Neural cell (in vitro differentiated cells): ENCODE measurements around the gene FNDC3A. TPM values are rescaled to one million over a fixed set of nuclear protein-coding genes. Genes with fewer than 3 reads are reported as not detected.

ENCODE experiments used
- H2AFZ ChIP-seq: fragments of 200-600, 300-800 bp; sonication (generic), shearing (Covaris generic); 2 replicates; pipeline ENCODE4 v1.6.0; 2014; ENCODE audit warnings: low read depth, mild to moderate bottlenecking, antibody characterized with exemption, low read length, moderate library complexity
- H3F3A ChIP-seq: fragments of 200-600 bp; shearing (Covaris generic); 2 replicates; pipeline ENCODE4 v1.6.1; 2016; ENCODE audit warnings: mild to moderate bottlenecking, moderate library complexity, mixed read lengths, antibody characterized with exemption, low read length; ENCODE audit not compliant: insufficient read depth, poor library complexity, severe bottlenecking
- H3K27ac ChIP-seq: fragments of 200-600, 300-800 bp; sonication (generic), shearing (Covaris generic); 2 replicates; pipeline ENCODE4 v1.5.1; 2014; ENCODE audit warnings: mild to moderate bottlenecking, low read length, moderate library complexity
- H3K27me3 ChIP-seq: fragments of 300-800, 200-600 bp; sonication (generic), shearing (Covaris generic); 2 replicates; pipeline ENCODE4 v1.6.0; 2014; ENCODE audit warnings: mild to moderate bottlenecking, low read depth, low read length, moderate library complexity; ENCODE audit not compliant: insufficient read depth
- H3K36me3 ChIP-seq: fragments of 300-800, 200-600 bp; sonication (generic), shearing (Covaris generic); 2 replicates; pipeline ENCODE4 v1.5.1; 2014; ENCODE audit warnings: mild to moderate bottlenecking, antibody characterized with exemption, low read length, moderate library complexity; ENCODE audit not compliant: insufficient read depth
- H3K4me2 ChIP-seq: fragments of 300-800, 200-600 bp; sonication (generic), shearing (Covaris generic); 2 replicates; pipeline ENCODE4 v1.6.0; 2014; ENCODE audit warnings: mild to moderate bottlenecking, low read length
- H3K4me3 ChIP-seq: fragments of 300-800, 200-600 bp; sonication (generic), shearing (Covaris generic); 2 replicates; pipeline ENCODE4 v1.5.1; 2014; ENCODE audit warnings: mild to moderate bottlenecking, low read length, moderate library complexity
- H3K79me2 ChIP-seq: fragments of 200-600 bp; shearing (Covaris generic); replicated peaks from 2 replicates; pipeline ENCODE4 v1.6.0; 2014; ENCODE audit warnings: mild to moderate bottlenecking, low read length, moderate library complexity; ENCODE audit not compliant: insufficient read depth
- H3K9ac ChIP-seq: fragments of 300-800, 200-600 bp; sonication (generic), shearing (Covaris generic); 2 replicates; pipeline ENCODE4 v1.6.1; 2016; ENCODE audit warnings: mild to moderate bottlenecking, low read length, mixed read lengths
- H3K9me2 ChIP-seq: fragments of 200-600 bp; shearing (Covaris generic); 2 replicates; pipeline ENCODE4 v1.6.1; 2016; ENCODE audit warnings: mild to moderate bottlenecking, low read length, mixed read lengths; ENCODE audit not compliant: insufficient read depth
- H3K9me3 ChIP-seq: fragments of 200-600, 300-800 bp; sonication (generic), shearing (Covaris generic); 2 replicates; pipeline ENCODE4 v1.6.1; 2016; ENCODE audit warnings: mild to moderate bottlenecking, mixed run types, low read length, moderate library complexity, mixed read lengths
- H4K20me1 ChIP-seq: fragments of 200-600 bp; shearing (Covaris generic); 2 replicates; pipeline ENCODE4 v1.6.1; 2016; ENCODE audit warnings: mild to moderate bottlenecking, mixed run types; ENCODE audit not compliant: insufficient read depth
- EP300 ChIP-seq: fragments of 450-650 bp; conservative IDR thresholded peaks from 2 replicates; pipeline ENCODE4 v1.6.1; 2014; ENCODE audit warnings: antibody characterized with exemption, mild to moderate bottlenecking, moderate library complexity; ENCODE audit not compliant: poor library complexity, severe bottlenecking
- EZH2 ChIP-seq: fragments of 200-600, 300-800 bp; shearing (Covaris generic), sonication (generic); IDR thresholded peaks from 2 replicates; pipeline ENCODE4 v1.6.1; 2014; ENCODE audit warnings: antibody characterized with exemption, low read length, borderline replicate concordance, mild to moderate bottlenecking; ENCODE audit not compliant: insufficient read depth, poor library complexity, severe bottlenecking
- MXI1 ChIP-seq: fragments of 450-650 bp; conservative IDR thresholded peaks from 2 replicates; pipeline ENCODE4 v1.6.1; 2014; ENCODE audit warnings: antibody characterized with exemption, mild to moderate bottlenecking; ENCODE audit not compliant: poor library complexity, severe bottlenecking
- POLR2AphosphoS5 ChIP-seq: IDR thresholded peaks from 2 replicates; pipeline ENCODE4 v1.6.1; 2012
- RAD21 ChIP-seq: fragments of 450-650 bp; conservative IDR thresholded peaks from 2 replicates; pipeline ENCODE4 v1.6.1; 2014; ENCODE audit warnings: antibody characterized with exemption, mild to moderate bottlenecking, moderate library complexity
- SMC3 ChIP-seq: fragments of 450-650 bp; conservative IDR thresholded peaks from 2 replicates; pipeline ENCODE4 v1.6.1; 2014; ENCODE audit warnings: antibody characterized with exemption, mild to moderate bottlenecking, moderate library complexity; ENCODE audit not compliant: poor library complexity
- TAF1 ChIP-seq: IDR thresholded peaks from 2 replicates; pipeline ENCODE4 v1.6.1; 2012; ENCODE audit warnings: low read depth
- polyA plus RNA-seq: library from polyadenylated mRNA; depleted of rRNA; stranded (reverse); fragments of >200 nt; gene quantifications from 2 replicates; pipeline ENCODE4 v1.2.3, GENCODE V29; 2014
- TF ChIP-seq, protein P1 (sequence below): IDR thresholded peaks from 2 replicates; pipeline ENCODE4 v1.6.1; 2012; ENCODE audit warnings: borderline replicate concordance

Gene FNDC3A
- polyA plus RNA-seq, 1 donor from 2014 or later, result 83.8 TPM

DNA sequence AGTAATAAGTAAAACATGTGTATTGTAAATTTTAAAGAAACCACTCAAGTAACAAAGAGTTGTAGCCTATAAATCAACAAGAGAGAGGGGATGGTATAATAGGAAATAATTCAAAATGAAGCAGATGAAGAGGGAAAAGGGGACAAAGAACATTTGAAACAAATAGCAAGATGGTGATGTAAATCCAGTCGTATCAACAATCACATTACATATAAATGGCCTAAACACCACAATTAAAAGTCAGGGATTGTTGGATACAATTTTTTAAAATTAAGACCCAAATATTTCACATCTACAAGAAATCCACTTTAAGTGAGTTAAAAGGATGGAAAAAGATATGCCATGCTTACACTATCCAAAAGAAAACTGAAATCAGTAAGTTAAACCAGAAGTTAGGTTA is 15.2 kb downstream of the FNDC3A start:
- peaks cover 4% of the 10 kb centered on the region for H3K79me2 ChIP-seq
- H3K9ac ChIP-seq, result no peak overlapping the region
- H2AFZ ChIP-seq, result no peak overlapping the region
- no peak overlapping the region for H3K4me3 ChIP-seq
- H3K36me3 ChIP-seq, result no peaks in the 10 kb centered on the region
- H4K20me1 ChIP-seq, result no peaks in the 10 kb centered on the region
- H3F3A ChIP-seq, result no peaks in the 10 kb centered on the region
- H3K27ac ChIP-seq, result no peak overlapping the region
- no peak for TF ChIP-seq SMC3
- TF ChIP-seq TAF1, result no peak
- TF ChIP-seq POLR2AphosphoS5, result no peak
- no peak for TF ChIP-seq MXI1
- TF ChIP-seq EP300, result no peak
- TF ChIP-seq, protein P1, sequence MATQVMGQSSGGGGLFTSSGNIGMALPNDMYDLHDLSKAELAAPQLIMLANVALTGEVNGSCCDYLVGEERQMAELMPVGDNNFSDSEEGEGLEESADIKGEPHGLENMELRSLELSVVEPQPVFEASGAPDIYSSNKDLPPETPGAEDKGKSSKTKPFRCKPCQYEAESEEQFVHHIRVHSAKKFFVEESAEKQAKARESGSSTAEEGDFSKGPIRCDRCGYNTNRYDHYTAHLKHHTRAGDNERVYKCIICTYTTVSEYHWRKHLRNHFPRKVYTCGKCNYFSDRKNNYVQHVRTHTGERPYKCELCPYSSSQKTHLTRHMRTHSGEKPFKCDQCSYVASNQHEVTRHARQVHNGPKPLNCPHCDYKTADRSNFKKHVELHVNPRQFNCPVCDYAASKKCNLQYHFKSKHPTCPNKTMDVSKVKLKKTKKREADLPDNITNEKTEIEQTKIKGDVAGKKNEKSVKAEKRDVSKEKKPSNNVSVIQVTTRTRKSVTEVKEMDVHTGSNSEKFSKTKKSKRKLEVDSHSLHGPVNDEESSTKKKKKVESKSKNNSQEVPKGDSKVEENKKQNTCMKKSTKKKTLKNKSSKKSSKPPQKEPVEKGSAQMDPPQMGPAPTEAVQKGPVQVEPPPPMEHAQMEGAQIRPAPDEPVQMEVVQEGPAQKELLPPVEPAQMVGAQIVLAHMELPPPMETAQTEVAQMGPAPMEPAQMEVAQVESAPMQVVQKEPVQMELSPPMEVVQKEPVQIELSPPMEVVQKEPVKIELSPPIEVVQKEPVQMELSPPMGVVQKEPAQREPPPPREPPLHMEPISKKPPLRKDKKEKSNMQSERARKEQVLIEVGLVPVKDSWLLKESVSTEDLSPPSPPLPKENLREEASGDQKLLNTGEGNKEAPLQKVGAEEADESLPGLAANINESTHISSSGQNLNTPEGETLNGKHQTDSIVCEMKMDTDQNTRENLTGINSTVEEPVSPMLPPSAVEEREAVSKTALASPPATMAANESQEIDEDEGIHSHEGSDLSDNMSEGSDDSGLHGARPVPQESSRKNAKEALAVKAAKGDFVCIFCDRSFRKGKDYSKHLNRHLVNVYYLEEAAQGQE, result no peak
- H3K27me3 ChIP-seq, result no peaks in the 10 kb centered on the region
- H3K4me2 ChIP-seq, result no peak overlapping the region
- H3K9me3 ChIP-seq, result no peaks in the 10 kb centered on the region
- H3K9me2 ChIP-seq, result no peaks in the 10 kb centered on the region

GRCh38 chr13:48993150-48993549 is 17.4 kb downstream of the FNDC3A start:
- Histone ChIP-seq H3K4me2 (no peak overlapping the region), H4K20me1 (no peaks in the 10 kb centered on the region), H3F3A (no peaks in the 10 kb centered on the region), H3K27me3 (no peaks in the 10 kb centered on the region), H3K9me3 (no peaks in the 10 kb centered on the region), H3K4me3 (no peak overlapping the region), H3K36me3 (no peaks in the 10 kb centered on the region), H3K27ac (no peak overlapping the region), H3K9me2 (no peaks in the 10 kb centered on the region), H2AFZ (no peak overlapping the region), H3K9ac (no peak overlapping the region), H3K79me2 (no peaks in the 10 kb centered on the region)
- no peak for TF ChIP-seq MXI1
- no peak for TF ChIP-seq TAF1
- no peak for TF ChIP-seq SMC3
- TF ChIP-seq EZH2, result no peak
- no peak for TF ChIP-seq POLR2AphosphoS5
- no peak for TF ChIP-seq RAD21
- TF ChIP-seq, protein P1, result no peak
